ENCODE data around the gene SHC3. TPM values are rescaled to one million over a fixed set of nuclear protein-coding genes. Genes with fewer than 3 reads are reported as not detected.

SHC3 gene
- total RNA-seq, 1 donor from 2014 or later, result 0.52 TPM

- no peak overlapping the region for H3K27ac ChIP-seq (ENCODE audit: low read depth, low read length)
- H3K27me3 ChIP-seq (ENCODE audit: control insufficient read depth in 3 of 3, insufficient read depth in 3 of 3, low read length in 3 of 3), result peaks cover 11 to 21% (median 17%) of the 10 kb centered on the region in 3 donors
- no peak overlapping the region for H3K9ac ChIP-seq (ENCODE audit: low read depth in 1 of 3, low read length in 3 of 3)
- no peaks in the 10 kb centered on the region for H3K36me3 ChIP-seq (ENCODE audit: control insufficient read depth in 3 of 3, insufficient read depth in 3 of 3, low read length in 3 of 3)
- peaks cover 18 to 22% (median 19%) of the 10 kb centered on the region in 3 donors for H3K4me1 ChIP-seq (ENCODE audit: control insufficient read depth in 3 of 3, insufficient read depth in 3 of 3, low read length in 3 of 3)
- H3K9me3 ChIP-seq (ENCODE audit: control insufficient read depth in 3 of 3, low read length in 3 of 3), result no peaks in the 10 kb centered on the region
- H3K4me3 ChIP-seq (ENCODE audit: low read length in 3 of 3), result no peak overlapping the region
Measured at GRCh38 chr9:88995627-88996026, 183.0 kb downstream of the SHC3 start.

GRCh38 chr9:88995200-88995577 is 183.4 kb downstream of the SHC3 start:
- H3K36me3 ChIP-seq (ENCODE audit: control insufficient read depth in 3 of 3, insufficient read depth in 3 of 3, low read length in 3 of 3), result no peaks in the 10 kb centered on the region
- no peak overlapping the region for H3K4me3 ChIP-seq (ENCODE audit: low read length in 3 of 3)
- H3K9me3 ChIP-seq (ENCODE audit: control insufficient read depth in 3 of 3, low read length in 3 of 3), result no peaks in the 10 kb centered on the region
- peaks cover 18 to 21% (median 19%) of the 10 kb centered on the region in 3 donors for H3K4me1 ChIP-seq (ENCODE audit: control insufficient read depth in 3 of 3, insufficient read depth in 3 of 3, low read length in 3 of 3)
- H3K9ac ChIP-seq (ENCODE audit: low read depth in 1 of 3, low read length in 3 of 3), result no peak overlapping the region
- no peak overlapping the region for H3K27ac ChIP-seq (ENCODE audit: low read depth, low read length)
- peaks cover 11 to 21% (median 19%) of the 10 kb centered on the region in 3 donors for H3K27me3 ChIP-seq (ENCODE audit: control insufficient read depth in 3 of 3, insufficient read depth in 3 of 3, low read length in 3 of 3)

- Histone ChIP-seq H3K4me1 (ENCODE audit: control insufficient read depth in 3 of 3, insufficient read depth in 3 of 3, low read length in 3 of 3) (peaks cover 18 to 21% (median 19%) of the 10 kb centered on the region in 3 donors), H3K9me3 (ENCODE audit: control insufficient read depth in 3 of 3, low read length in 3 of 3) (no peaks in the 10 kb centered on the region), H3K27ac (ENCODE audit: low read depth, low read length) (no peak overlapping the region), H3K4me3 (ENCODE audit: low read length in 3 of 3) (no peak overlapping the region), H3K36me3 (ENCODE audit: control insufficient read depth in 3 of 3, insufficient read depth in 3 of 3, low read length in 3 of 3) (no peaks in the 10 kb centered on the region), H3K27me3 (ENCODE audit: control insufficient read depth in 3 of 3, insufficient read depth in 3 of 3, low read length in 3 of 3) (peaks cover 16 to 21% (median 20%) of the 10 kb centered on the region in 3 donors), H3K9ac (ENCODE audit: low read depth in 1 of 3, low read length in 3 of 3) (no peak overlapping the region)
Measured at GRCh38 chr9:88994469-88995199, 184.0 kb downstream of the SHC3 start.

- Histone ChIP-seq H3K4me3 (ENCODE audit: low read length in 3 of 3) (no peak overlapping the region), H3K36me3 (ENCODE audit: control insufficient read depth in 3 of 3, insufficient read depth in 3 of 3, low read length in 3 of 3) (no peaks in the 10 kb centered on the region), H3K27me3 (ENCODE audit: control insufficient read depth in 3 of 3, insufficient read depth in 3 of 3, low read length in 3 of 3) (peaks cover 17 to 25% (median 20%) of the 10 kb centered on the region in 3 donors), H3K27ac (ENCODE audit: low read depth, low read length) (no peak overlapping the region), H3K9me3 (ENCODE audit: control insufficient read depth in 3 of 3, low read length in 3 of 3) (no peaks in the 10 kb centered on the region), H3K4me1 (ENCODE audit: control insufficient read depth in 3 of 3, insufficient read depth in 3 of 3, low read length in 3 of 3) (peaks cover 15 to 21% (median 19%) of the 10 kb centered on the region in 3 donors), H3K9ac (ENCODE audit: low read depth in 1 of 3, low read length in 3 of 3) (no peak overlapping the region)
Measured at GRCh38 chr9:88993871-88994460, 184.7 kb downstream of the SHC3 start.

- Histone ChIP-seq H3K4me3 (ENCODE audit: low read length in 3 of 3) (no peak overlapping the region), H3K36me3 (ENCODE audit: control insufficient read depth in 3 of 3, insufficient read depth in 3 of 3, low read length in 3 of 3) (no peaks in the 10 kb centered on the region), H3K4me1 (ENCODE audit: control insufficient read depth in 3 of 3, insufficient read depth in 3 of 3, low read length in 3 of 3) (peaks cover 10 to 16% (median 15%) of the 10 kb centered on the region in 3 donors), H3K9me3 (ENCODE audit: control insufficient read depth in 3 of 3, low read length in 3 of 3) (no peaks in the 10 kb centered on the region), H3K9ac (ENCODE audit: low read depth in 1 of 3, low read length in 3 of 3) (no peak overlapping the region), H3K27me3 (ENCODE audit: control insufficient read depth in 3 of 3, insufficient read depth in 3 of 3, low read length in 3 of 3) (peaks cover 17 to 25% (median 20%) of the 10 kb centered on the region in 3 donors), H3K27ac (ENCODE audit: low read depth, low read length) (no peak overlapping the region)
Measured at GRCh38 chr9:88993327-88993726, 185.3 kb downstream of the SHC3 start.

- Histone ChIP-seq H3K27ac (ENCODE audit: low read depth, low read length) (no peak overlapping the region), H3K27me3 (ENCODE audit: control insufficient read depth in 3 of 3, insufficient read depth in 3 of 3, low read length in 3 of 3) (peaks cover 17 to 25% (median 20%) of the 10 kb centered on the region in 3 donors), H3K9me3 (ENCODE audit: control insufficient read depth in 3 of 3, low read length in 3 of 3) (no peaks in the 10 kb centered on the region), H3K36me3 (ENCODE audit: control insufficient read depth in 3 of 3, insufficient read depth in 3 of 3, low read length in 3 of 3) (no peaks in the 10 kb centered on the region), H3K4me3 (ENCODE audit: low read length in 3 of 3) (no peak overlapping the region), H3K9ac (ENCODE audit: low read depth in 1 of 3, low read length in 3 of 3) (no peak overlapping the region), H3K4me1 (ENCODE audit: control insufficient read depth in 3 of 3, insufficient read depth in 3 of 3, low read length in 3 of 3) (peaks cover 9 to 16% (median 14%) of the 10 kb centered on the region in 3 donors)
Measured at GRCh38 chr9:88992556-88992955, 186.1 kb downstream of the SHC3 start.

- H3K9me3 ChIP-seq (ENCODE audit: control insufficient read depth in 3 of 3, low read length in 3 of 3), result no peaks in the 10 kb centered on the region
- peak within 1 kb of the TSS in 2 of 3 donors; percentile 32 to 57 for H3K9ac ChIP-seq (ENCODE audit: low read depth in 1 of 3, low read length in 3 of 3)
- peak within 1 kb of the TSS; percentile 59 to 68 (median 66) for H3K4me3 ChIP-seq (ENCODE audit: low read length in 3 of 3)
- peaks cover 17 to 25% (median 20%) of the 10 kb centered on the region in 3 donors for H3K27me3 ChIP-seq (ENCODE audit: control insufficient read depth in 3 of 3, insufficient read depth in 3 of 3, low read length in 3 of 3)
- peaks cover 7 to 16% (median 14%) of the 10 kb centered on the region in 3 donors for H3K4me1 ChIP-seq (ENCODE audit: control insufficient read depth in 3 of 3, insufficient read depth in 3 of 3, low read length in 3 of 3)
- no peaks in the 10 kb centered on the region for H3K36me3 ChIP-seq (ENCODE audit: control insufficient read depth in 3 of 3, insufficient read depth in 3 of 3, low read length in 3 of 3)
- H3K27ac ChIP-seq (ENCODE audit: low read depth, low read length), result no peak within 1 kb of the TSS
Measured at GRCh38 chr9:88991066-88992034, 187.3 kb downstream of the SHC3 start, which contains the start of gene S1PR3. TSS of gene S1PR3 (plus strand) at chr9:88991468. CDS start at chr9:89001201, 9,733 bp downstream.

- Histone ChIP-seq H3K27ac (ENCODE audit: low read depth, low read length) (no peak overlapping the region), H3K4me1 (ENCODE audit: control insufficient read depth in 3 of 3, insufficient read depth in 3 of 3, low read length in 3 of 3) (peaks cover 7 to 16% (median 14%) of the 10 kb centered on the region in 3 donors), H3K27me3 (ENCODE audit: control insufficient read depth in 3 of 3, insufficient read depth in 3 of 3, low read length in 3 of 3) (peaks cover 17 to 25% (median 22%) of the 10 kb centered on the region in 3 donors)
Measured at GRCh38 chr9:88990729-88991065, 187.9 kb downstream of the SHC3 start.

GRCh38 chr9:88990041-88990728 is 188.4 kb downstream of the SHC3 start:
- Histone ChIP-seq H3K9ac (ENCODE audit: low read depth in 1 of 3, low read length in 3 of 3) (no peak overlapping the region), H3K9me3 (ENCODE audit: control insufficient read depth in 3 of 3, low read length in 3 of 3) (no peaks in the 10 kb centered on the region), H3K27ac (ENCODE audit: low read depth, low read length) (no peak overlapping the region), H3K4me1 (ENCODE audit: control insufficient read depth in 3 of 3, insufficient read depth in 3 of 3, low read length in 3 of 3) (peaks cover 7 to 16% (median 14%) of the 10 kb centered on the region in 3 donors), H3K36me3 (ENCODE audit: control insufficient read depth in 3 of 3, insufficient read depth in 3 of 3, low read length in 3 of 3) (no peaks in the 10 kb centered on the region), H3K27me3 (ENCODE audit: control insufficient read depth in 3 of 3, insufficient read depth in 3 of 3, low read length in 3 of 3) (peaks cover 17 to 22% (median 22%) of the 10 kb centered on the region in 3 donors), H3K4me3 (ENCODE audit: low read length in 3 of 3) (no peak overlapping the region)

More at GRCh38 chr9:88990729-88991065, 187.9 kb downstream of the SHC3 start:
- no peaks in the 10 kb centered on the region for H3K9me3 ChIP-seq (ENCODE audit: control insufficient read depth in 3 of 3, low read length in 3 of 3)
- no peaks in the 10 kb centered on the region for H3K36me3 ChIP-seq (ENCODE audit: control insufficient read depth in 3 of 3, insufficient read depth in 3 of 3, low read length in 3 of 3)
- no peak overlapping the region for H3K4me3 ChIP-seq (ENCODE audit: low read length in 3 of 3)
- H3K9ac ChIP-seq (ENCODE audit: low read depth in 1 of 3, low read length in 3 of 3), result no peak overlapping the region

Data from skeletal muscle tissue (tissue), 4 donors.